SKM-1 treated with dmso at 0.1 percent for 144 hours (cell line): ENCODE measurements around the gene USP20.

ENCODE experiments used
- DNase-seq: peaks from one replicate; lab custom pipeline; 2025; ENCODE audit not compliant: unreplicated experiment; lab: John Stamatoyannopoulos, UW

The USP20 gene

DNA sequence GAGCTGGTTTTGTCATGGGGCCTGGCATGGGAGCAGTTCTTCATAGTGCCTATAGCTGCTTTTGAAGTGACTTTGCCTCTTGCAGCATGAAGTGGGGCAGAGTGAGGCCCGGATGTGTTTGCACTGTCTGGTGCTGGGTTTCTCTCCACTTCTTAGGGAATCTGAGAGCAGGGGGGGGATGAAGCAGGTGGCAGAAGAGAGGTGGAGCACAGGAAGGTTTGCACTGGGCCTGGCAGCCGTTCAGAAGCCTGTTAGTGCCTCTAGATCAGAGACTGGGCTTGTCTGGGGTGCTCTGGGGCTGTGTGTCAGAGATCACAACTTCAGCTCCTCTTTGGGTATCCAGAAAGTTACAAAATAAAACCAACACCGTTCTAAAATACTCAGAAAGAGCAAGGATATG is 18.4 kb downstream of the USP20 start:
- DNase-seq, result no peak

- no peak for DNase-seq
These were observed 19.4 kb downstream of the USP20 start for GRCh38 chr9:129854588-129855110.

DNA sequence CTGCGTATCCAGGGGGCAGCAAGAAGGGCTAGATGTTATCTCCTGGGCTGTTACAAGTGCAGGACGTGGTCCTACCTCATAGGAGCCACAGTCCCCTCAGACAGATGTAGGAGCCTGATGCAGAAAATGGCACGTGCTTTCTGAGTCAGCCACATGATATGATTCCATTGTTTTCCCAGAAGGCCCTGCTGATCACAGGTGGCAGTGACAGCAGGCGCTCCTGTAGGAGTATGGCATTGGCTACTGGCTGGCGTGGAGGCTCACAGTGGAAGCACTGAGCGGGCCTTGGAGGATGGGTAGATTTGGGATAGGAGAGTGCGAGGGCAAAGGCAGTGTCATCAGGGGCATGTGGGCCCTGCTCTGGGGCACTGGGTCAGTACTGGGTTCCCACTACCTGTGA is 21.9 kb downstream of the USP20 start:
- no peak for DNase-seq

DNA sequence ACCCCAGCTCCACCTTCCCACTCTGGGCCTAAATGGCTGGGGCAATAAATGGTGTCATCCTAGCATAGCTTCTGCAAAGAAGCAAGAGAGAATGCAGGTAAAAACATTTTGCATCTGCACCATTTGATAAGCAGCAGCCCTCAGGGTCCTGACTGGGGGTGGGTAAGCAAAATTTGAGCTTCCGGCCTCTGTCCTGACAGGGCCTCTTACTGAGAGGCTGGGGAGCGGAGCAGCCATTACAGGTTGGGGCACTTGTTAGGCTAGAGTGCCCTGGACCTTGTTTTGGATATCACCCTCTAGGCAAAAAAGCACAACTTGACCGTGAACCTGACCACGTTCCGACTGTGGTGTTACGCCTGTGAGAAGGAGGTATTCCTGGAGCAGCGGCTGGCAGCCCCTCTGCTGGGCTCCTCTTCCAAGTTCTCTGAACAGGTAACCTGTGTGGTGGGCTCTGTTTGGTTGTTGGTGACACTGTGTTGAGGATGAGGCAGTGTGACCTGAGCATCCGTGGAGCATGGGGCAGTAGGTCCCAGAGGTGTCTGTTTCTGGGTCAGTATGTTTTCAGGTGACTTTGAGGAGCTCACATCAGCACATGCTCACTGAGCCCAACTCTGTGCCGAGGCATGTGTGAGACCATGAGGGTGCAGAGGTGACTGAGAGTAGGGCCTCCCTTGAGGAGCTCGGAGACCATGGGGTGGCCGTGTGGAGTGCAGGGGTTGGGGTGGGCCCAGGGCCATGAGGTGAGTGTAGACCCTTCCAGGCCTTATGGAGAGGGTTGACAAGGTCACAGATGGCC is 23.1 kb downstream of the USP20 start:
- DNase-seq, result no peak

GRCh38 chr9:129860653-129861446 is 25.6 kb downstream of the USP20 start:
- no peak for DNase-seq

DNA sequence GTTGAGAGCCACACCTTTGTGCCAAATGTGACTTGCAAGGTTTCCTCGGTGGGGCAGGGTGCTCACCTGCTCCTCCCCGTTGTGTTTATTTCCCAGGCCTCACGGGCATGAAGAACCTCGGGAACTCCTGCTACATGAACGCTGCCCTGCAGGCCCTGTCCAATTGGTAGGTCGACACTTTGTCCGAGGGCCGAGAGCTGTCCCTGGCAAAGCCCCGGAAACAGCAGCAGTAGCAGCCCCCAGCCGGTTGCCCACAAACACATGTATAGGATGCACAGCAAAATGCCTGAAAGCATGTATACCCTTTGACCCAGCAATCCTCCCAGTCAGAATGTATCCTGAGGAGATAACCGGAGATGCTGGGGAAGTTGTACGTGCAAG is 26.2 kb downstream of the USP20 start:
- no peak for DNase-seq

- peak; percentile 97 for DNase-seq
These were observed 27.9 kb downstream of the USP20 start for GRCh38 chr9:129863059-129863690.

GRCh38 chr9:129864991-129865647 is 29.9 kb downstream of the USP20 start:
- no peak for DNase-seq

GRCh38 chr9:129865668-129866320 is 30.5 kb downstream of the USP20 start:
- no peak for DNase-seq

DNA sequence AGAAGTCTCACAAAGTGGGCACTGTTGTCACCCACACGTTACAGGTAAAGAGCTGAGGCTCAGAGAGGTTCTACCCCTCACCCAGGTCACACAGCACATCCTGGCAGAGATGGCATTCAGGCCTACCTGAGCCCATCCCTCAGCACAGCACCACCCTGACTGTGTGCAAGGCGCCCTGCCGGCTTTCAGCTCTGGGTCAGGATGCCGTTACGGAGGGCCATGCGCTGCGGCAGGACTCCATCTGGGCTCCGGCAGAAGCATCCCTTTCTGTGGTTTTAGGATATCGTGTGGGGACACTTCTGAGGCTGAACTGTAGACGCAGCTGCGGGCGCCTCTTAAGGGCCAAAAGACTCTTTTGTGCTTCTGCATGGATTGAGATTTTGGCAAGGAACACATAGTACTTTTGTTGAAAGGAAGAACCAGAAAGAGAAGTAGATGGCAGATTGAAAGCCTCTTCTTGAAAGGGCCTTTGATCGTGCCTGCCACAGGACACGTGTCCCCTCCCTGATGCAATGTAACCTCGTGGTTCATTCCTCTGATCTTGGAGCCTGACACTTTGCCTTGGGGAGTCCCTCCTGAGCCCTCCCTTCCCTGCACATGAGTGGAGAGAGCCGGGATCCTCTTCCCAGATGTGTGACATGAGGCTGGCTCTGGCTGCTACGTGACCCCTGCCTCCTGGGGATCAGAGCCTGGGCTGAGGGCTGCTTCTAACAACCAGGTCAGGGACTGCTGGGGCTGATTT is 31.3 kb downstream of the USP20 start:
- DNase-seq, result no peak

DNA sequence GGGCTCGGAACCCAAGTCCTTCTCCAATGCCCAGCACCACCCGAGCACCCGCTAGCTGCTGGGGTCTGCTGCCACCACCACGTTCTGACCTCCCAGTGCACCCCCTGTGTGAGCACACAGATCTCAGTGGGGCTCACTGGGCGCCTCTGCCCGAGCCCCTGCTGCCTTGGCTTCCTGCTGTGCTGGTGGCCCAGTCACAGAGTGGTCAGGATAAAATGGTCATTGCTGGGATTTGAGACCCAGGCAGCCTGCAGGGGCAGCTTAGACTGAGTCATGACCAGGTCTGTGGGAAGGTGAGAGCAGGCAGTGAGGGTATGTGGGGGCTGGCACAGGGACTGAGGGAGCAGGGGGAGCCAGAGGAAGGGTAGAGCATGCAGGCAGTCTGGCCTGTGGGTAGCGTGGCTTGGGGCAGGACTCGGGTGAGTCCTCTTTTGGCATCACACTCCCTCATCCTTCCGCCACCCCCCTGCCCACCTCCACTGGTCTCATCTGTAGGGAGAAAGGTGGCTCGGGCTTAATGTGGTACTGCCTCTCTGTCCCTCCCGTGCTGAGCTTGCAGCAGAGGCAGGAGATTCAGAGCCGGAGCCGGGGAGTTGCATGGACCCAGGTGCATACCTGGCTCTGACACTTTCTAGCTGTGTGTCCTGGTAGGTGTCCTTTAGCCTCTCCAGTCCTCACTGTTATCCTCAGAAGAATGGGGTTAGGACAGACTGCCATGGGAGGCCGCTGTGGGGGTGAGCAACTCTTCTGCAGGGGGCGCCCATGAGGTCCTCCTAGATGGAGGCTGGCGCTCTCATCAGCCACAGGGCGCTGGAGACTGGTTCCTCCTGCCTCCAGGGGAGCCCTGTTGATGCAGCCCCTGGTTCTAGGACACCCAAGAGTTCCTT is 32.1 kb downstream of the USP20 start:
- no peak for DNase-seq

- no peak for DNase-seq
These were observed 33.0 kb downstream of the USP20 start for GRCh38 chr9:129868023-129868871.

GRCh38 chr9:129868872-129869486 is 33.7 kb downstream of the USP20 start:
- no peak for DNase-seq

DNA sequence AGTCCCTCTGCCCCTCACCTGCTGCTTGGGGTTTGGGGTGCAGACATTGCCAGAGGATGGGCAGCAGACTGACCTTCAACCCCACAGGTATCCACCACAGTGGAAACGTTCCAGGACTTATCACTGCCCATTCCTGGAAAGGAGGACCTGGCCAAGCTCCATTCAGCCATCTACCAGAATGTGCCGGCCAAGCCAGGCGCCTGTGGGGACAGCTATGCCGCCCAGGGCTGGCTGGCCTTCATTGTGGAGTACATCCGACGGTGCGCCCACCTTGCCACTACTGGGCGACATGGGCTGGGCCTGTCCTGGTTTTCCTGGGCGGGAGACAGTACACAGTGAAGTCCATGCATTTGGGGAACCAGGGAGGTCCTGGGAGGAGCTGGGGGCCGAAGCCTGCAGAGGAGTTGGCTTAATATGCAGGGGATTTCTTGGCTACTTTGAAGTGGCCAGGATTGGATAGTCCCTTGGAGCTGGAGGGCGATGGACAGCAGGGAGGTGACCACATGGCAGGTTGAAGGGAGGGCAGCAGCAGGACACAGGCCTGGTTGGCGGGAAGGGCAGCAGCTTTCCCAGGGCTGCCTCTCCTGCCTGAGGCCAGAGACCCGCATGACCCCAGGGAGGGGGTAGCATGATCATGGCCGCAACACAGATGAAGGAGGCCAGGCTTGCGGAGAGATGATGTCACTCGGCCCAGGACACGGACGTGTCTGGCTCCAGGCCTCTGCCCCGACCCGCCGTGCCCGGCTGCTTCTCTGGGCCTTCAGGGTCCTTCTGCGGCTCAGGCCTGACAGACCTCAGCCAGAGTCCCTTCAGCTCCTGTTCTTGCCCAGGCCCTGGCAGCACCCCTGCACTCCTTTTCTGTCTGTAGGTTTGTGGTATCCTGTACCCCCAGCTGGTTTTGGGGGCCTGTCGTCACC is 34.6 kb downstream of the USP20 start:
- DNase-seq, result no peak

DNA sequence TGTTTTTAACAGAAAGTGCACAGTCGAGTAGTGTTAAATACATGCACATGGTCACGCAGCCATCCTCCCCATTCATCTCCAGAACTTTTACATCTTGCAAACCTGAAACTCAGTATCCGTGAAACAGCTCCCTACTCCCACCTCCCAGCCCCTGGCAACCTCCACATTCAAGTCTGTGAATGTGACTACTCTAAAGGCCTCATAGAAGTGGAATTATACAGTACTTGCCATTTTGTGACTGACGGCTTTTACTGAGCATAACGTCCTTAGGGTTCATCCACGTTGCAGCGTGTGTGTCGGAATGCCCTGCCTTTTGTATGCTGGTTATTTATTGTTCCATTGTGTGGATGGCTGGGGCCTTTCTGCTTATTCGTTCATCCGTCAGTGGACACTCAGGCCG is 35.8 kb downstream of the USP20 start:
- DNase-seq, result no peak

DNA sequence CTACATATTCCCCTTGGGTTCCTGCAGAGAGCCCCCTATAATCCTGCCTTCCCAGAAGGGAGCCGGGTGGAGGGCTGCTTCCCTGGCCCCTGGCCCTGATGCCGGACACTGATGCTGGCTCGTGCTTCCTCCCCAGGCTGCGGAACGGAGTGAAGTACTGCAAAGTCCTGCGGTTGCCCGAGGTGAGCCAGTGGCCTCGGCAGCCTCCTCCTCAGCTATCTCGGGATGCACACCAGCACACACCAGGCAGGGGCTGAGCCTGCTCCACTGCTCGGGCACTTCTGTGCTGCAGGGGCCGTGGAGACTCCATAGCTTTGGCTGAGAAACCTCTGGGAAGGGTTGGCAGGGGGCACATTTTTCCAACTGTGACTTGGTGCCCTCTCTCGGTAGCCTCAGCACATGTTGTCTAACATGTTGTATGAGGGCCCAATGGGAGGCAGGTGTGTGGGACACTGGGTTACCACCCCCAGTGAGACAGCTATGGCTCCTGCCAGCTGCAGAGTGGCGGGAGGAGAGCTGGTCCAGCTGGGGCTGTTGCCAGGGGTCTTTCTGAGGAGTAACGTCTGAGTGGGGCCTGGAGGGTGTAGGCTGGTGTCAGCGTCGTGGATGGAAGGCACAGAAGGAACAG is 38.4 kb downstream of the USP20 start:
- DNase-seq, result no peak
